NCI-H524 treated with DMSO at 0.1 percent for 48 hours (cell line): ENCODE results near the gene ZNF764.
"Not testable (repeated sequence)": the region's sequence is repeated elsewhere in the genome, so short reads cannot be mapped to it uniquely, and the experiment has no call there.

ENCODE experiments used
- DNase-seq: peaks from one replicate; lab custom pipeline; 2025; lab: John Stamatoyannopoulos, UW

ZNF764 gene

GRCh38 chr16:30527635-30528178 lies 30.5 kb downstream of the ZNF764 start:
- DNase-seq = no peak

GRCh38 chr16:30526823-30527634 lies 31.1 kb downstream of the ZNF764 start:
- DNase-seq = peak; percentile 96

GRCh38 chr16:30526137-30526822 lies 31.9 kb downstream of the ZNF764 start, which contains the start of gene ZNF768:
ZNF768 (minus strand) TSS chr16:30526566; CDS start chr16:30526413, 153 bp downstream.
- no peak for DNase-seq

GRCh38 chr16:30525844-30526136 lies 32.4 kb downstream of the ZNF764 start:
- no peak for DNase-seq

GRCh38 chr16:30524575-30525568 lies 33.3 kb downstream of the ZNF764 start:
- no peak for DNase-seq

GRCh38 chr16:30523768-30524574 lies 34.2 kb downstream of the ZNF764 start:
- DNase-seq = no peak

GRCh38 chr16:30522702-30523463 lies 35.3 kb downstream of the ZNF764 start:
- DNase-seq = not testable (repeated sequence)

- DNase-seq = no peak
Observed at GRCh38 chr16:30521873-30522641, 36.1 kb downstream of the ZNF764 start.

GRCh38 chr16:30521476-30521872 lies 36.7 kb downstream of the ZNF764 start:
- DNase-seq = no peak

GRCh38 chr16:30519120-30520049 lies 38.8 kb downstream of the ZNF764 start:
- DNase-seq = no peak

- no peak for DNase-seq
Observed at GRCh38 chr16:30518552-30518951, 39.6 kb downstream of the ZNF764 start.

- DNase-seq = no peak
Observed at GRCh38 chr16:30515275-30515674, 42.9 kb downstream of the ZNF764 start.

GRCh38 chr16:30511509-30511908 lies 46.7 kb downstream of the ZNF764 start:
- no peak for DNase-seq

- no peak for DNase-seq
Observed at GRCh38 chr16:30510376-30510938, 47.7 kb downstream of the ZNF764 start.

GRCh38 chr16:30509081-30509765 lies 49.0 kb downstream of the ZNF764 start:
- no peak for DNase-seq
